Measurements from ENCODE around the gene SLC23A2.
"Not testable (repeated sequence)": the region's sequence is repeated elsewhere in the genome, so short reads cannot be mapped to it uniquely, and the experiment has no call there.

The SLC23A2 gene

DNA sequence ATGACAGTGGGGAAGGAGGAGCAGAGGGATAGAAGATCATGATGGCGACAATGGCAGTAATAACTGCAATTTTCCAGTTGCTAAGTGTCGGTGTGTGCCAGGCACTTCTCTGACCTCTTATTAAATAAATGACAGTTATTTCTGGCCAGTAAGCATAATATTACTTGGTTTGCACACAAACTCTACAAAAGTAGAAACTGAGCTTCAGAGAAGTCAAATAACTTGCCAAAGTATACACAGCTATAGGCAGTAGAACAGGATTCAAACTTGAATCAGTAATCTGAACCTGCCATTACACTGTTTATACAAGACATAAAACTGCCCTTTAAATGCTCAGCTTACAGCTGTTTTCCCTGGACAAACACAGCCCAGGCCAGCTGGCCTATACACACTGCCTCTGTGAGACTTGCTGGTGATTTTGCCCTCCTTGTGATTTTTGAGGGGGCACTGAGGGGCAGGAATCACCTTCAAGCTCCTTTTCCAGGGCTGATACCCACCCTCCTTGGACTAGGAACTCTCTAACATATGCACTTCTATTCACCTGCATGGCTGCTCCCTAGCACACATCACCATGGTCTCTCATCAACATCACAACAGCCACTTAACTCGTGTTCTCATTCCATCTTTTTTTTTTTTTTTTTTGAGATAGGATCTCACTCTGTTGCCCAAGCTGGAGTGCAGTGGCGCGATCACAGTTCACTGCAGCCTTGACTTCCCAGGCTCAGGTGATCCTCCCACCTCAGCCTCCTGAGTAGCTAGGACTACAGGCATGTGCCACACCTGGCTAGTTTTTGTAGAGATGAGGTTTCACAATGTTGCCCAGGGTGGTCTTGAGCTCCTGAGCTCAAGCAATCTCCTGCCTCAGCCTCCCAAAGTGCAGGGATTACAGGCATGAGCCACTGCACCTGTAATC, 63.6 kb downstream of the SLC23A2 start:
- in situ Hi-C loops (cut with MboI; ENCODE audit: low sequenced_read_pairs) = no loop called here

- in situ Hi-C loops (cut with MboI; ENCODE audit: low sequenced_read_pairs) = no loop called here
Observed at GRCh38 chr20:4936851-4937406, 64.4 kb downstream of the SLC23A2 start.

GRCh38 chr20:4936392-4936850, 64.9 kb downstream of the SLC23A2 start:
- in situ Hi-C loops (cut with MboI; ENCODE audit: low sequenced_read_pairs) = no loop called here

DNA sequence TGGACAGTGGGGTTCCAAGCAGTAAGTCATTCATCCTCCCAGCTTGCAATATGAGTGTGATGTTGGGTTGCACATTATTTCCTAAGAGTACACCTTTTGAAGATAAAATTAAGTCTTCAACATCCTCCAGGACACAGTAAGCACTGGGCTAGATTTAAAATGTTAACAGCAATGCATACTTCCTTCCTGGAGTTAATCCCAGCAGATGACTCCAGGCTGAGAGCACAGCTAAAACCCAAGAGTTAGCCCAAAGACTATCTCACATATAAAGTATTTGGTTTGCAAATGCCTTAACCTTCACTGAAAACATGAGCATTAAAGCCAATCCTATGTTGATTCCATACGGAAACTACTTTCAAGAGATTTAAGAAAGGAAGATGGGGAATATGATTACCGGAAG, 69.2 kb downstream of the SLC23A2 start:
- in situ Hi-C loops (cut with MboI; ENCODE audit: low sequenced_read_pairs) = no loop called here

DNA sequence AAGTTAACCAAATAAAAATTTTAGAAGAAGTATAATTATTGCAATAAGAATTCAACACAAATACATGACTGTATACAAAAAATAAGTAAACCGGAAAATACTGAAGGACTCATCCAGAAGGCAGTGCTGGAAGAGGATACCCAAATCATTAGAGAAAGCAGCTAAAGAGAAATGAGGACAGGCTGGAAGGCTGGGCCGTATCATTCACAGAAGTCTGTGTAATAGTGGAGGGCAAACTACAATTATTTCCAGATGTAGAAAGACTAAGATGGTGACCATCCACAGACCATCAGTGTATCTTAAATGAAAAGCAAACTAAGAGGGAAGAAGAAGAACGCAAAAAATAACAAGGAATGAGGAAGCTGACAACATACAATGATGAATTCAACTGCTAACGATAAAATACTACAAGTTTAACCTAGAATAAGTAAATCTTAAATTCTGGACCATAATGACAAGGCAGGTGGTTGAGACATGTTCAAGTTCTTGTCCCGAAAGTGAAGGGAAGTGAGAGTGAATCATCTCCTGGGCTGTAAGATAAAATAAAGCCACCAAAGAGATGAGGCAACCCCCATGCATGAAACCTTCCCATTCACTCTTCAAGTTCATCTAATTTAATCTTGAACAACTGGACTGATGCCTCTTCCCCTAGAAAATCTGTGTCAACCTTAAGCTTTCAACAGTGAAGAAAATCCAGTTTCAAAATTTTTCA, 71.5 kb downstream of the SLC23A2 start:
- in situ Hi-C loops (cut with MboI; ENCODE audit: low sequenced_read_pairs) = no loop called here

- in situ Hi-C loops (cut with MboI; ENCODE audit: low sequenced_read_pairs) = no loop called here
Observed at GRCh38 chr20:4926531-4927156, 74.7 kb downstream of the SLC23A2 start.

DNA sequence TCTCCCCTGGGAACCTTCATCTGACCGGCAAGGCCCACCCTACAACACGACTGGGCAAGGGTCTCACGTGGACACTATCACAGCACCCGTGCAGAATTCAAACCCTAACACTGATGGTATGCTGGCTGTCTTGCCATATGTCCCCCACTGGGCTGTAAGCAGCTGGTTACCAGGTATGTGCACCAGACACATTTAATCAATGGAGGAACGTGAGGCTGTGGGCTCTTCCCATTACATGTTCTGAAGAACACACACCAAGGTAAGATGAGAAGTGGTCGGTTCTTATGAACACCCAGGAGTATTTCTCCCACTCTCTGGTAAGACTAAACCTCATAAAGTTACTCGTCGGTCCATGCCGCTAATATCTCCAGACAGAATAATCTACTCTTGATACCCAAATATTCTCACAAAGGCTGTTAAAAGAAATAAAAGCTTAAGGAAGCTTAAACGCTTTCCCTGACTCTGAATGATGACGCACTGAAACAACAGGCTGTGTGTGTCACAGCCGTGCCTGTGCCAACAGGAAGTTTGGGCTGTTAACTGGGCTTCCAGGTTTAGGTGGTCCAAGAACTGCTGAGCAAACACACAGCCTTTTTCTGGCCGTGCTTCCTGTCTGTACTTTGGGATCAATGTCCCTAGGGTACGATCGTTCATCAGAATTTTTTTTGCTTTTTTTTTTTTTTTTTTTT, 75.3 kb downstream of the SLC23A2 start:
- in situ Hi-C loops (cut with MboI; ENCODE audit: low sequenced_read_pairs) = no loop called here

DNA sequence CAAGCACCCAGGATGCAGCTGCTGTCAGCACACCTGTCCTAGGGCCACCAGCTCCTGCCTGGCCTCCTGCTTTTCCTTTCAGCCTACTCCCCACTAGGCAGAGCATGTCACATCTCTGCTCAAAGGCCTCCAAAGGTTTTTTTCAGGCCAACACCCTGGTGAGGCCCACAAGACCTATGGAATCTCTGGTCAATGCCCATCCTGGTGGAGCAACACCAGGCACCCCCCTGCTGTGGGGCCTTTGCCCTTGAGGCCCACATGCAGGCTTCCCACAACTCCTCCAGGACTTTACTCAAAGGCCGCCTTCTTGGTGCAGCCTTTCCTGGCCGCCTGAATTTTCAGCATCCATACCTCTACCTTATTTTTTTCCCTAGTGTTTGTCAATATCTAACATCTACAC, 76.9 kb downstream of the SLC23A2 start:
- in situ Hi-C loops (cut with MboI; ENCODE audit: low sequenced_read_pairs) = no loop called here

GRCh38 chr20:4924032-4924431, 77.3 kb downstream of the SLC23A2 start:
- in situ Hi-C loops (cut with MboI; ENCODE audit: low sequenced_read_pairs) = no loop called here

GRCh38 chr20:4922186-4922585, 79.1 kb downstream of the SLC23A2 start:
- in situ Hi-C loops (cut with MboI; ENCODE audit: low sequenced_read_pairs) = no loop called here

- in situ Hi-C loops (cut with MboI; ENCODE audit: low sequenced_read_pairs) = not testable (repeated sequence)
Observed at GRCh38 chr20:4921271-4921670, 80.0 kb downstream of the SLC23A2 start.

DNA sequence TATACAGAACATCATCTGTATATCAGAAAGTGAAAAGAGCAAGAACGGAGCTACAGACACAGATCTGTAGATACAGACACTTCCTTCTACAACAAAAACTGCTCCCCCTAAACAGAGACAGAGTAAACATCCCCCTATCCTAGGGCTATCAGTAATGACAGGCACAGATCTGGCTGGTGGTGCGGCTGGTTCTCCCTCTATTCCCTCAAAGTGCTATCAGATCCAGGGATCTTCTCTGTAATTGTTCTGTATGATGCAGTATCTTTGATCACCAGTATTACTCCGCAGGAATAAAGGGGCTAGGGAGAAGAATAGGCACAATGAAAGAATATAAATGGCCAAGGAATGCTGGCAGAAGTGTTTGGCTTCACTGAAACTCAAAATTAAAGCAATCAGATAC, 80.7 kb downstream of the SLC23A2 start:
- in situ Hi-C loops (cut with MboI; ENCODE audit: low sequenced_read_pairs) = no loop called here

GRCh38 chr20:4920131-4920530, 81.2 kb downstream of the SLC23A2 start:
- in situ Hi-C loops (cut with MboI; ENCODE audit: low sequenced_read_pairs) = no loop called here

DNA sequence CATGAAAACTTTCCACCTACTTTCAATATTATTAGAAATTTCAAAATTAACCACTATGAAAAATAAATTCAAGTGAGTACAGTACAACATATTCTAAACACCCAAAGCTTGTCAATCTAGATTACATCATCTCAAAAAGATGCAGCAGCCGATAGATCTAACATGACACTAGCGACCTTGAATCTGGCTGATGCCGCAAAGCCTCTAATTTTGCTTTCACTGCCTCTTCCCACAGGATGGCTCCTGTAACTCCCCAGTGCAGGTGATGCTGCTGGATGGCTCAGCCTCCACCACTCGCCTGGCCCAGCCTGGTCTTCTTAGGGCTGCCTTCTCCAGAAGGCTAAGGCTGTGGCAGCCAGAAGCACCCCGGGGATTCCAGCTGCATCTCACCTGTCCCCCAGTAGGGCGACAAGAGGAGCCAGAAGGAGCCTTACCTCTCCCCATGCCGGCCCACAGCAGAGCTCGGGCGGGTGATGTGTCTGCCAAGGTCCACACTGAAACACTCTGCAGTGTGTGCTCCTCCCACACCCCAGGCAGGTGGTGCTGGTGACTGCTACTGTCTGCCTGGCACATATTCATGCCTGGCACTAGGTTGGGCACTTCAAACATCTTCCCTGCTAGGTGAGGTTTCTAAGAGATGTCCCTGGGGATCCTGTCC, 82.1 kb downstream of the SLC23A2 start:
- in situ Hi-C loops (cut with MboI; ENCODE audit: low sequenced_read_pairs) = no loop called here

DNA sequence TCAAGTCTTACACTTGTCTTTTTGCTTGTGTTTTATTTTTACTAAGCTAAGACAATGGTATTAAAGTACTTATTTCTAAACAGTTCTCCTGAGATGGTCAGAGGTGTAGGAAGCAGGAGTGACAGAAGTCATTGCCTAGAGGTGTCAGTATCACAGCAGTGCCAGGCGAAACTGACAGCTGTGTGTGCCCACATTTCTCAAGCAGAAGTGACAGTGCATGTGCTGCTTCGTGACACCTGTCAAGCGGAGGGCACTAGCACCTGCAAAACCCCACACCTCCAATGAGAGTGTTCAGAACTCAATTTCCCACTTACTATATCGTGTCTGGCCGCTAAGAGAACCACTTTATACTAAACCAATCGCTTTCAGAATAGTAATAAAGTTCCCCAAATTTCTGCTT, 82.8 kb downstream of the SLC23A2 start:
- in situ Hi-C loops (cut with MboI; ENCODE audit: low sequenced_read_pairs) = no loop called here

DNA sequence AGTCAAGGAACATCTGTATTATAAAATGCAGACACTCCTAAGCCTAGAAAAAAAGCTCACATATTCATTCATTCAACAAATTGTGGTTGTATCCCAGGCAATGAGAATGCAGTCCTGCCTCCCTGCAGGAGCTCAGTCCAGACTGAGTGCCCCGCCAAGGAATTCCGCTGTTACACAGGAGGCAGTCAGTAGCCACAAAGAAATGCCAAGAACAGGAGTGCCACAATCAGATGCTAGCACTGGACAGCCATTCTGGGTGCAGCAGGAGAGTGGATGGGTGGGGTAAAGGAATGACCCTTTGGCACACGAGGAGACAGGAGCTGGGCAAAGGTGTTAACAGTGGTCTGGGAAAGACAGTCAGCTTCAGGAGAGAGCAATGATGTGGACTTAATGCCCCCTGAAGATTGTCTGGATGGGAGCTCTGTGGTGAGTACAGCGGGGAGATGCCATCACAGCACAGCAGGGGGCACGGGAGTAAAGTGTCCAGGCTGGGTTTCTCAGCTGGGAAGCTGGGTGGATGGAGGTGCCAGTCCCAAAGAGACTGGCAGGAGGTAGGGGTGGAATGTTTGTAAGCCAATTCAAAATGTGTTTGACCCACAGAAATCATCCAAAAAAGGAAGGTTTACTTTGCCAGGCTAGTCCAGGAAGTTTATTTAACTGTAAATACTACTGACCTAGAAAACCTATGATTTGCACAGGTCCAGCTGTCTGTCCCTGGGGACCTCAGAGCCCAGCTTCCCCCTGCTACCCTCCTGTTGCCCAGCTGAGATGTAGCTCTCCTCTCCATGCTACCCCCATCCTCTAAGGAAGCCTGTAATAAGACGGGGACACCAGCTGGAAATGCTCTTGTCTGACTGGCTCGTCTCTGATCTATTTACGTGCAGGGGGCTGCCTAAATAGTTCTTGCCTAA, 84.1 kb downstream of the SLC23A2 start:
- in situ Hi-C loops (cut with MboI; ENCODE audit: low sequenced_read_pairs) = no loop called here

- in situ Hi-C loops (cut with MboI; ENCODE audit: low sequenced_read_pairs) = no loop called here
Observed at GRCh38 chr20:4913147-4913546, 88.2 kb downstream of the SLC23A2 start.

DNA sequence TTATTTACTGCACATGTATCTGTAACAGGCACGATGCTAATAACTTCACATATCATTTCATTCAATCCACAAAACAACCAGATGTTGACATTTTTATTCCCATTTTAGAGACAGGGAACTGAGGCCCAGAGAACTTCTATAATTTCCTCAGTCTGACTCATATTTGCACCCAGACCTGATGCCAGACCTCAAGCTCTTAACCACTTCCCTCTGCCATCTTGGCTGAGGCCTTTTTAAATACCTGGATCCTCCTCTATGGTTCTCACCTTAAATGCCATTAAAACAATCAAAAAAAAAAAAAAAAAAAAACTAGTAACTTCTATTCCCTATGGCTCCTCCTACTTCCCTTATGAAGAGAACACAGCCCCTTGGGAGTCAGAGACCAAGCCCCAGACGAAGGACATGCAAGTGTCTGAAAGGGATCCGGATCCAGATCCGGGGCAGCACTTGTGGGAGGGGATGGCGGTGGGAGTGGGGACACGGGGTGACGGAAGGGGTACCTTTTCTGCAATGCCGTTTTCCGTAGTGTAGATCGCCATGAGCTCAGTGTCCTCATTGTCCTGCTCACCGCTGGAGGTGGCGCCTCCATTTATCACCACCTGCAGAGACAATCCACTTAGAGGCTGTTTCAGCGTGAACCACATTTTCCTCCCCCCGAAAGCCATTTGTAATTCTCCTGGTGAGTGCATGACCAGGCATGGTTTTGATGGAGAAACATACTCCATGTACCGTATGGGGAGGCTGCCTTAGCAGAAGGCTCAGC, 88.7 kb downstream of the SLC23A2 start:
- in situ Hi-C loops (cut with MboI; ENCODE audit: low sequenced_read_pairs) = no loop called here
